Upper lobe of right lung (tissue), 1 donor: ENCODE results near the gene FILIP1L. TPM values are rescaled to one million over a fixed set of nuclear protein-coding genes. Genes with fewer than 3 reads are reported as not detected.

Experiments
- ATAC-seq: fragments of 200-7000 bp; cut with Tn5 transposase; one replicate; pipeline ENCODE4 v1.9.1; 2020; ENCODE audit warnings: mild to moderate bottlenecking, moderate library complexity
- DNase-seq: peaks from one replicate; pipeline ENCODE4 v3.0.0-alpha.2; 2020
- H3K27ac ChIP-seq: fragments of 200-600 bp; one replicate; pipeline ENCODE4 v1.8.0; 2022
- H3K27me3 ChIP-seq: fragments of 200-600 bp; one replicate; pipeline ENCODE4 v1.8.0; 2022; ENCODE audit warnings: mild to moderate bottlenecking
- H3K36me3 ChIP-seq: fragments of 200-600 bp; one replicate; pipeline ENCODE4 v1.8.0; 2022
- H3K4me1 ChIP-seq: fragments of 200-600 bp; one replicate; pipeline ENCODE4 v1.8.0; 2022
- H3K4me3 ChIP-seq: fragments of 200-600 bp; one replicate; pipeline ENCODE4 v1.8.0; 2022; ENCODE audit warnings: mild to moderate bottlenecking
- H3K9me3 ChIP-seq: fragments of 200-600 bp; one replicate; pipeline ENCODE4 v1.8.0; 2022
- intact Hi-C: fragments of 100-400 bp; cut with DNase I; formaldehyde crosslinking; loops from one replicate; pipeline ENCODE4 v1.11.0; 2022
- total RNA-seq: library from RNA; stranded (reverse); fragmentation: NEBNext Ultra II Directional; extraction: Animal tissue kit (Norgen Biotek cat#: 25700); gene quantifications from one replicate; pipeline ENCODE4 v1.2.1, GENCODE V29; 2021
- TF ChIP-seq, protein P1 (sequence below): fragments of 200-600 bp; IDR thresholded peaks from one replicate; pipeline ENCODE4 v1.8.0; 2022; ENCODE audit warnings: antibody characterized with exemption
- donor health status: DM: no; HTN: yes; CAD: no; lungs with severe emphysema.

FILIP1L gene
- total RNA-seq, 1 donor from 2014 or later: 43.2 TPM

GRCh38 chr3:99921377-99921695, 193.0 kb downstream of the FILIP1L start:
- ATAC-seq (no peak), DNase-seq (no peak)
- no peaks in the 10 kb centered on the region for H3K36me3 ChIP-seq
- intact Hi-C loops: no loop called here
- TF ChIP-seq, protein P1, sequence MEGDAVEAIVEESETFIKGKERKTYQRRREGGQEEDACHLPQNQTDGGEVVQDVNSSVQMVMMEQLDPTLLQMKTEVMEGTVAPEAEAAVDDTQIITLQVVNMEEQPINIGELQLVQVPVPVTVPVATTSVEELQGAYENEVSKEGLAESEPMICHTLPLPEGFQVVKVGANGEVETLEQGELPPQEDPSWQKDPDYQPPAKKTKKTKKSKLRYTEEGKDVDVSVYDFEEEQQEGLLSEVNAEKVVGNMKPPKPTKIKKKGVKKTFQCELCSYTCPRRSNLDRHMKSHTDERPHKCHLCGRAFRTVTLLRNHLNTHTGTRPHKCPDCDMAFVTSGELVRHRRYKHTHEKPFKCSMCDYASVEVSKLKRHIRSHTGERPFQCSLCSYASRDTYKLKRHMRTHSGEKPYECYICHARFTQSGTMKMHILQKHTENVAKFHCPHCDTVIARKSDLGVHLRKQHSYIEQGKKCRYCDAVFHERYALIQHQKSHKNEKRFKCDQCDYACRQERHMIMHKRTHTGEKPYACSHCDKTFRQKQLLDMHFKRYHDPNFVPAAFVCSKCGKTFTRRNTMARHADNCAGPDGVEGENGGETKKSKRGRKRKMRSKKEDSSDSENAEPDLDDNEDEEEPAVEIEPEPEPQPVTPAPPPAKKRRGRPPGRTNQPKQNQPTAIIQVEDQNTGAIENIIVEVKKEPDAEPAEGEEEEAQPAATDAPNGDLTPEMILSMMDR: no peak
- no peak overlapping the region for H3K4me3 ChIP-seq
- peak overlapping the region; percentile 56 for H3K27ac ChIP-seq
- peaks cover 29% of the 10 kb centered on the region for H3K4me1 ChIP-seq
- no peaks in the 10 kb centered on the region for H3K9me3 ChIP-seq
- no peaks in the 10 kb centered on the region for H3K27me3 ChIP-seq

GRCh38 chr3:99920481-99921376, 193.6 kb downstream of the FILIP1L start:
- TF ChIP-seq, protein P1: no peak
- peak; percentile 90 for ATAC-seq
- Histone ChIP-seq H3K4me3 (no peak overlapping the region), H3K9me3 (no peaks in the 10 kb centered on the region), H3K27me3 (no peaks in the 10 kb centered on the region), H3K27ac (peak overlapping the region; percentile 56), H3K36me3 (no peaks in the 10 kb centered on the region), H3K4me1 (peaks cover 26% of the 10 kb centered on the region)
- intact Hi-C loops: no loop called here
- DNase-seq: peak; percentile 65

DNA sequence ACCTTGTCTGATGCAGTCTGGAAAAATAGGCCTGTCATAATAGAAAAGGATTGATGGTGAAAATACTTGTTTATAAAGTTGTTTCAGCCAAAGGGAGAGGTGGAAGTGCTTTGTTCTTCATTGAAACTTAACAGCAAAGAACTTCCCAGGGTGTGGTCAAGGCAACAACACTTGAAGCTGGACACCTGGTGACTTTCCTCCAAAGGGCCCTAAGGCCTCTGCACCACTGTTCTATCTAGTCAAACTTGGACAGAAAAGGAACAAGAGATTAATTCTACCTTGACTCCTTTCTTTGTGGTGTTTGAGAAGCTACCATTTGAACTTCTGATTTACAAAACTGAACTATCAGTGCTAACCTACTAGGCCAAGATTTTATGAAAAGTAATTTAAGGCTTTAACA, 194.6 kb downstream of the FILIP1L start:
- H3K27ac ChIP-seq: no peak overlapping the region
- intact Hi-C loops: no loop called here
- peaks cover 24% of the 10 kb centered on the region for H3K4me1 ChIP-seq

GRCh38 chr3:99918715-99919114, 195.6 kb downstream of the FILIP1L start:
- TF ChIP-seq, protein P1: no peak
- Histone ChIP-seq H3K9me3 (no peaks in the 10 kb centered on the region), H3K27ac (no peak overlapping the region), H3K4me1 (peaks cover 24% of the 10 kb centered on the region), H3K27me3 (no peaks in the 10 kb centered on the region), H3K36me3 (no peaks in the 10 kb centered on the region), H3K4me3 (no peak overlapping the region)
- intact Hi-C loops: no loop called here
- DNase-seq (no peak), ATAC-seq (no peak)

More for the DNA sequence above, 194.6 kb downstream of the FILIP1L start:
- TF ChIP-seq, protein P1: no peak
- Histone ChIP-seq H3K36me3 (no peaks in the 10 kb centered on the region), H3K27me3 (no peaks in the 10 kb centered on the region), H3K4me3 (no peak overlapping the region), H3K9me3 (no peaks in the 10 kb centered on the region)
- DNase-seq (no peak), ATAC-seq (no peak)

DNA sequence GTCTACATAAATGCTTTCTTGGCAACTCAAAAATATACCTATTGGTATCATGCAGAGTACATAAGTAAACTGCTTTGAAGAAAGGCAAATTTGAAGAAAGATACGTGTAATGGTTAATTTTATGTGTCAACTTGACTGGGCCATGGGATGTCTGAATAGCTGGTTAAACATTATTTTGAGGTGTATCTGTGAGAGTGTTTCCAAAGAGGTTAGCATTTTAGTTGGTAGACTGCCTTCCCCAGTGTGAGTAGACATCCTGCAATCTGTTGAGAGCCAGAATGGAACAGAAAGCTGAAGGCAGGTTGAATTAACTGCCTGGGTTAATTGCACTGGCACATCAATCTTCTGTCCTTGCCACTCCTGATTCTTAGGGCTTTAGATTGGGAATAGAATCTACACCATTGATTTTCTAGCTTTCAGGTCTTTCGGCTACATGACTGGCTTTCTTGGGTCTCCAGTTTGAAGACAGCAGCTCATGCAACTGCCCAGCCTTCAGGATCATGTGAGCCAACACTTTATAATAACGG, 198.3 kb downstream of the FILIP1L start:
- Histone ChIP-seq H3K4me3 (no peak overlapping the region), H3K36me3 (no peaks in the 10 kb centered on the region), H3K4me1 (peaks cover 19% of the 10 kb centered on the region), H3K27me3 (no peaks in the 10 kb centered on the region), H3K27ac (no peak overlapping the region), H3K9me3 (no peaks in the 10 kb centered on the region)
- ATAC-seq: no peak
- TF ChIP-seq, protein P1: no peak
- intact Hi-C loops: no loop called here
- no peak for DNase-seq
